Neuron (in vitro differentiated cells): ENCODE measurements around the gene RRP8.

Source experiments
- H2AFZ ChIP-seq: one replicate; pipeline ENCODE4 v1.6.1; 2013; ENCODE audit warnings: low read depth, mild to moderate bottlenecking, inconsistent platforms, low read length, moderate library complexity
- H3K27me3 ChIP-seq: one replicate; pipeline ENCODE4 v1.6.1; 2013; ENCODE audit warnings: low read length; ENCODE audit not compliant: insufficient read depth
- H3K36me3 ChIP-seq: one replicate; pipeline ENCODE4 v1.6.1; 2013; ENCODE audit warnings: low read length; ENCODE audit not compliant: insufficient read depth
- H3K4me1 ChIP-seq: one replicate; pipeline ENCODE4 v1.6.1; 2013; ENCODE audit warnings: low read length; ENCODE audit not compliant: insufficient read depth
- H3K4me3 ChIP-seq: 2 replicates; pipeline ENCODE4 v1.5.1; 2013; ENCODE audit warnings: mild to moderate bottlenecking, low read length, moderate library complexity
- H3K9me3 ChIP-seq: one replicate; pipeline ENCODE4 v1.6.1; 2013; ENCODE audit warnings: low read length

The RRP8 gene

GRCh38 chr11:6596239-6596877, 7.1 kb downstream of the RRP8 start:
- Histone ChIP-seq H2AFZ (no peak overlapping the region), H3K9me3 (no peaks in the 10 kb centered on the region), H3K4me3 (no peak overlapping the region), H3K36me3 (peaks cover 52% of the 10 kb centered on the region), H3K27me3 (no peaks in the 10 kb centered on the region), H3K4me1 (peaks cover 8% of the 10 kb centered on the region)

GRCh38 chr11:6594142-6594768, 9.2 kb downstream of the RRP8 start:
- Histone ChIP-seq H3K9me3 (no peaks in the 10 kb centered on the region), H3K36me3 (peaks cover 32% of the 10 kb centered on the region), H2AFZ (no peak overlapping the region), H3K27me3 (no peaks in the 10 kb centered on the region), H3K4me3 (no peak overlapping the region), H3K4me1 (peaks cover 8% of the 10 kb centered on the region)

- H3K9me3 ChIP-seq: peaks cover 7% of the 10 kb centered on the region
- H3K4me1 ChIP-seq: no peaks in the 10 kb centered on the region
- H3K4me3 ChIP-seq: no peak overlapping the region
- H2AFZ ChIP-seq: no peak overlapping the region
- H3K27me3 ChIP-seq: no peaks in the 10 kb centered on the region
- H3K36me3 ChIP-seq: peaks cover 7% of the 10 kb centered on the region
Observed at GRCh38 chr11:6588018-6588417, 15.4 kb downstream of the RRP8 start.

- no peak overlapping the region for H3K4me3 ChIP-seq
- H2AFZ ChIP-seq: no peak overlapping the region
- H3K36me3 ChIP-seq: peaks cover 7% of the 10 kb centered on the region
- H3K4me1 ChIP-seq: no peaks in the 10 kb centered on the region
- no peaks in the 10 kb centered on the region for H3K27me3 ChIP-seq
- H3K9me3 ChIP-seq: peaks cover 7% of the 10 kb centered on the region
Observed at GRCh38 chr11:6587360-6587953, 16.0 kb downstream of the RRP8 start.

GRCh38 chr11:6586434-6587359, 16.7 kb downstream of the RRP8 start:
- H3K36me3 ChIP-seq: peaks cover 1% of the 10 kb centered on the region
- no peak overlapping the region for H3K4me3 ChIP-seq
- no peak overlapping the region for H2AFZ ChIP-seq
- no peaks in the 10 kb centered on the region for H3K27me3 ChIP-seq
- H3K4me1 ChIP-seq: no peaks in the 10 kb centered on the region
- H3K9me3 ChIP-seq: peaks cover 7% of the 10 kb centered on the region

- Histone ChIP-seq H2AFZ (no peak overlapping the region), H3K36me3 (no peaks in the 10 kb centered on the region), H3K4me1 (no peaks in the 10 kb centered on the region), H3K4me3 (no peak overlapping the region), H3K27me3 (no peaks in the 10 kb centered on the region), H3K9me3 (peaks cover 12% of the 10 kb centered on the region)
Observed at GRCh38 chr11:6584528-6584927, 18.9 kb downstream of the RRP8 start.

- H3K4me3 ChIP-seq: no peak overlapping the region
- H3K9me3 ChIP-seq: peaks cover 12% of the 10 kb centered on the region
- H3K36me3 ChIP-seq: no peaks in the 10 kb centered on the region
- no peaks in the 10 kb centered on the region for H3K27me3 ChIP-seq
- no peaks in the 10 kb centered on the region for H3K4me1 ChIP-seq
- H2AFZ ChIP-seq: no peak overlapping the region
Observed at GRCh38 chr11:6583584-6583983, 19.8 kb downstream of the RRP8 start.

GRCh38 chr11:6579681-6580080, 23.7 kb downstream of the RRP8 start:
- Histone ChIP-seq H3K4me3 (no peak overlapping the region), H3K9me3 (peaks cover 5% of the 10 kb centered on the region), H3K4me1 (no peaks in the 10 kb centered on the region), H3K27me3 (no peaks in the 10 kb centered on the region), H3K36me3 (no peaks in the 10 kb centered on the region), H2AFZ (no peak overlapping the region)

GRCh38 chr11:6578134-6578533, 25.3 kb downstream of the RRP8 start:
- Histone ChIP-seq H3K27me3 (no peaks in the 10 kb centered on the region), H3K9me3 (peaks cover 5% of the 10 kb centered on the region), H3K4me1 (no peaks in the 10 kb centered on the region), H3K36me3 (no peaks in the 10 kb centered on the region), H3K4me3 (no peak overlapping the region), H2AFZ (no peak overlapping the region)

GRCh38 chr11:6576471-6577373, 26.7 kb downstream of the RRP8 start:
- H3K9me3 ChIP-seq: peaks cover 5% of the 10 kb centered on the region
- H3K27me3 ChIP-seq: no peaks in the 10 kb centered on the region
- no peaks in the 10 kb centered on the region for H3K36me3 ChIP-seq
- H3K4me1 ChIP-seq: no peaks in the 10 kb centered on the region
- no peak overlapping the region for H3K4me3 ChIP-seq
- no peak overlapping the region for H2AFZ ChIP-seq

- Histone ChIP-seq H3K9me3 (peaks cover 9% of the 10 kb centered on the region), H3K4me3 (no peak overlapping the region), H3K27me3 (no peaks in the 10 kb centered on the region), H3K36me3 (no peaks in the 10 kb centered on the region), H2AFZ (no peak overlapping the region), H3K4me1 (no peaks in the 10 kb centered on the region)
Observed at GRCh38 chr11:6574816-6575715, 28.4 kb downstream of the RRP8 start.
